NT2/D1 (cell line): Measurements from ENCODE around the gene ARHGEF10L.

Source experiments
- SUZ12 ChIP-seq: IDR thresholded peaks from 2 replicates; pipeline ENCODE4 v1.6.1; 2011; ENCODE audit not compliant: insufficient read length, insufficient read depth; ENCODE audit errors: extremely low read depth
- YY1 ChIP-seq: IDR thresholded peaks from 2 replicates; pipeline ENCODE4 v1.6.1; 2011; ENCODE audit not compliant: insufficient read length, insufficient read depth
- ZNF274 ChIP-seq: IDR thresholded peaks from 2 replicates; pipeline ENCODE4 v1.6.1; 2011; ENCODE audit warnings: mild to moderate bottlenecking, low read depth, low read length

DNA sequence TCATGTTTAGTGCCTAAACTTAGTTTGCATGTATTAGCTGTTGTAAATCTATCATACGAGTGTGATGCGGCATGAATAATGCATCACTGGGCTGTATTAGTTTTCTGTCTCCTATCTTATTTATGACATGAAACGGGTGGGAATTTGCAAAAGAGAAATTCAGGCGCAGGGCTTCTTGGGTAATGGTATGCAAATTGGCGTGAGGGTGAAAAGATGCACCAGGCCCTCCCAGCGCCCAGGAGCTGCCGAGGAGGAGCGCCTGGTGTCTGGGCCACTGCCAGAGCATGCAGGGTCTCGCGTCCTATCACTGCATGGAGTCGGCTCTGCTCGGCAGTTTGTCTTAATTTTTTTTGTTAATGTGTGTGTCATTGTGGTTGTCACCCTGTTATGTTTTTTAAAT, 132.7 kb downstream of the ARHGEF10L start:
- TF ChIP-seq YY1 = no peak
- no peak for TF ChIP-seq ZNF274
- no peak for TF ChIP-seq SUZ12
